Measurements from ENCODE around the gene POLH. TPM values are rescaled to one million over a fixed set of nuclear protein-coding genes. Genes with fewer than 3 reads are reported as not detected.

POLH gene
- total RNA-seq, 1 donor from 2014 or later: 11.3 TPM

DNA sequence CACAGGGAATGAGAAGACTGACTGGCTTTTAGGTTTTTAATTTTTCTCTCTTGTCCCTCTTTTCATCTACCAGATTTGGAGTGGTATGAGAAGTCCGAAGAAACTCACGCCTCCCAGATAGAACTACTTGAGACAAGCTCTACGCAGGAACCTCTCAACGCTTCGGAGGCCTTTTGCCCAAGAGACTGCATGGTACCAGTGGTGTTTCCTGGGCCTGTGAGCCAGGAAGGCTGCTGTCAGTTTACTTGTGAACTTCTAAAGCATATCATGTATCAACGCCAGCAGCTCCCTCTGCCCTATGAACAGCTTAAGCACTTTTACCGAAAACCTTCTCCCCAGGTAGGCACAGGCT is 60.3 kb downstream of the POLH start:
- peak overlapping the region; percentile 74 for H3K27ac ChIP-seq
- TF ChIP-seq POLR2AphosphoS5 (IDR thresholded peaks at IDR 0.05; ENCODE audit: insufficient read depth in 1 of 2, low read depth in 1 of 2) (no peak), CTCF (IDR thresholded peaks at IDR 0.05) (no peak), POLR2A (IDR thresholded peaks at IDR 0.05) (no peak)
- H3K27me3 ChIP-seq: no peaks in the 10 kb centered on the region
- intact Hi-C loops (cut with DNase I): no loop called here
- DNase-seq (ENCODE audit: extremely low spot score in 2 of 2): no peak
- peaks cover 0 to 34% of the 10 kb centered on the region in 2 donors for H3K36me3 ChIP-seq
- H3K4me3 ChIP-seq: peak overlapping the region; percentile 78 to 88
- no peaks in the 10 kb centered on the region for H3K9me3 ChIP-seq
- peaks cover 45% of the 10 kb centered on the region for H3K4me1 ChIP-seq

DNA sequence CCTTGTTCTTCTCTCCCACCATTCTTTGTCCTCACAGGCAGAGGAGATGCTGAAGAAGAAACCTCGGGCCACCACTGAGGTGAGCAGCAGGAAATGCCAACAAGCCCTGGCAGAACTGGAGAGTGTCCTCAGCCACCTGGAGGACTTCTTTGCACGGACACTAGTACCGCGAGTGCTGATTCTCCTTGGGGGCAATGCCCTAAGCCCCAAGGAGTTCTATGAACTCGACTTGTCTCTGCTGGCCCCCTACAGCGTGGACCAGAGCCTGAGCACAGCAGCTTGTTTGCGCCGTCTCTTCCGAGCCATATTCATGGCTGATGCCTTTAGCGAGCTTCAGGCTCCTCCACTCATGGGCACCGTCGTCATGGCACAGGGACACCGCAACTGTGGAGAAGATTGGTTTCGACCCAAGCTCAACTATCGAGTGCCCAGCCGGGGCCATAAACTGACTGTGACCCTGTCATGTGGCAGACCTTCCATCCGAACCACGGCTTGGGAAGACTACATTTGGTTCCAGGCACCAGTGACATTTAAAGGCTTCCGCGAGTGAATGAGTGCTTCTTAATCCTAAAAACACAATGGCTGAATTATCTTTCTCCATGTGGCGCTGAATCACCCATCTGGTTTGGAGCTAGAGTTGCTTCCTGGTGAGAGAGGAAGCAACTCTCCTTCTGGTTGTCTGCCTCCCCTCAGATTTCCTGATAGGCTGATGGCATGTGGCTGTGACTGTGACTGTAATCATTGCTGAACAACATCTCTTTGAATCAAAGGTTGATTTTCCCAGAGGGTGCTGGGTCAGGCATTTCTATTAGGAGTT is 64.2 kb downstream of the POLH start:
- Histone ChIP-seq H3K36me3 (peaks cover 0 to 38% of the 10 kb centered on the region in 2 donors), H3K27me3 (no peaks in the 10 kb centered on the region), H3K4me3 (no peak overlapping the region), H3K9me3 (no peaks in the 10 kb centered on the region), H3K4me1 (peaks cover 41% of the 10 kb centered on the region), H3K27ac (no peak overlapping the region)
- intact Hi-C loops (cut with DNase I): no loop called here
- no peak for DNase-seq (ENCODE audit: extremely low spot score in 2 of 2)
- no peak for TF ChIP-seq POLR2A (IDR thresholded peaks at IDR 0.05)
- no peak for TF ChIP-seq POLR2AphosphoS5 (IDR thresholded peaks at IDR 0.05; ENCODE audit: insufficient read depth in 1 of 2, low read depth in 1 of 2)
- TF ChIP-seq CTCF (IDR thresholded peaks at IDR 0.05): no peak

- H3K36me3 ChIP-seq: peaks cover 0 to 16% of the 10 kb centered on the region in 2 donors
- intact Hi-C loops (cut with DNase I): no loop called here
- peak within 1 kb of the TSS; percentile 54 to 57 for H3K4me3 ChIP-seq
- H3K27me3 ChIP-seq: no peaks in the 10 kb centered on the region
- peak in 1 of 2 donors; percentile 24 for TF ChIP-seq POLR2AphosphoS5 (IDR thresholded peaks at IDR 0.05; ENCODE audit: insufficient read depth in 1 of 2, low read depth in 1 of 2)
- TF ChIP-seq POLR2A (IDR thresholded peaks at IDR 0.05): no peak
- peaks cover 8% of the 10 kb centered on the region for H3K4me1 ChIP-seq
- no peaks in the 10 kb centered on the region for H3K9me3 ChIP-seq
- no peak for DNase-seq (ENCODE audit: extremely low spot score in 2 of 2)
- peak within 1 kb of the TSS; percentile 69 for H3K27ac ChIP-seq
These were observed 69.1 kb downstream of the POLH start, which contains the start of gene RSPH9 for GRCh38 chr6:43644940-43645612. RSPH9 (plus strand) TSS chr6:43645036; CDS start chr6:43645099, 63 bp downstream.

DNA sequence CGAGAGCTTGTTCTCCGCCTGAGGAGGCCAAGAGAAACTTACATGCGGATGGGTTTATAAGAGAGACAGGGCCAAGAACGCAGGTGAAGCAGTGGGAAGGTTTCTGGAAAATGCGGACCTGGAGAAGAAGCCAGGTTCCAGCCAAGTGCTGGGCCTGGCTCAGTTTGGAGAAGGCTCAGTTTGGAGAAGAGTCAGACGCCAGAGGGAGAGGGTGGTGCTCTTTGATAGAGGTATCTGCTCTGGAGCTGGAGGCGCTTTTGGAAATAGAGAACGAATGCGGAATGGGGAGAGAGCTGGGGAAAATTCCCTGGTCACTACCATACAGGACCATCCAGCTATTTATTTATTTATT is 69.6 kb downstream of the POLH start:
- no peak for TF ChIP-seq POLR2A (IDR thresholded peaks at IDR 0.05)
- TF ChIP-seq CTCF (IDR thresholded peaks at IDR 0.05): no peak
- no peak for TF ChIP-seq POLR2AphosphoS5 (IDR thresholded peaks at IDR 0.05; ENCODE audit: insufficient read depth in 1 of 2, low read depth in 1 of 2)
- intact Hi-C loops (cut with DNase I): no loop called here
- H3K9me3 ChIP-seq: no peaks in the 10 kb centered on the region
- DNase-seq (ENCODE audit: extremely low spot score in 2 of 2): no peak
- peaks cover 7% of the 10 kb centered on the region for H3K4me1 ChIP-seq
- no peaks in the 10 kb centered on the region for H3K27me3 ChIP-seq
- H3K36me3 ChIP-seq: peaks cover 0 to 11% of the 10 kb centered on the region in 2 donors
- peak overlapping the region; percentile 54 to 57 for H3K4me3 ChIP-seq
- H3K27ac ChIP-seq: peak overlapping the region; percentile 69

- Histone ChIP-seq H3K9me3 (no peaks in the 10 kb centered on the region), H3K4me3 (no peak overlapping the region), H3K4me1 (peaks cover 7% of the 10 kb centered on the region), H3K27ac (no peak overlapping the region), H3K27me3 (no peaks in the 10 kb centered on the region), H3K36me3 (no peaks in the 10 kb centered on the region)
- intact Hi-C loops (cut with DNase I): no loop called here
- DNase-seq (ENCODE audit: extremely low spot score in 2 of 2): no peak
- TF ChIP-seq POLR2A (IDR thresholded peaks at IDR 0.05) (no peak), POLR2AphosphoS5 (IDR thresholded peaks at IDR 0.05; ENCODE audit: insufficient read depth in 1 of 2, low read depth in 1 of 2) (no peak), CTCF (IDR thresholded peaks at IDR 0.05) (no peak)
These were observed 71.6 kb downstream of the POLH start for GRCh38 chr6:43647613-43648012.
